Neutrophil (primary cell): ENCODE results near the gene STX11.
A peak's percentile ranks its signal among the peaks of the same experiment; 100 is the strongest.

ENCODE experiments used
- H3K27ac ChIP-seq: fragments of 200-600 bp; sonication (generic); 2 replicates; pipeline ENCODE4 v1.5.1; 2016; ENCODE audit warnings: mild to moderate bottlenecking, moderate library complexity
- H3K27me3 ChIP-seq: fragments of 200-600 bp; sonication (generic); 2 replicates; pipeline ENCODE4 v1.6.0; 2016; ENCODE audit warnings: mild to moderate bottlenecking
- H3K36me3 ChIP-seq: fragments of 200-600 bp; sonication (generic); 2 replicates; pipeline ENCODE4 v1.5.1; 2017
- H3K4me1 ChIP-seq, 2 experiments: fragments of 200-600 bp in 1 of 2; sonication (generic) in 1 of 2; 1 replicate in 1 of 2; 2 replicates in 1 of 2; pipeline versions ENCODE4 v1.5.1 to v1.6.1; 2013 to 2016; ENCODE audit warnings: low read depth in 1 of 2, low read length in 1 of 2, mild to moderate bottlenecking in 1 of 2, moderate library complexity in 1 of 2; ENCODE audit not compliant: control insufficient read depth in 1 of 2, insufficient read depth in 1 of 2
- H3K4me3 ChIP-seq, 2 experiments: fragments of 200-600 bp in 1 of 2; sonication (generic) in 1 of 2; 1 replicate in 1 of 2; 2 replicates in 1 of 2; pipeline ENCODE4 v1.5.1; 2013 to 2016; ENCODE audit warnings: low read depth in 1 of 2, low read length in 1 of 2, mild to moderate bottlenecking in 1 of 2, moderate library complexity in 1 of 2
- H3K9me3 ChIP-seq: fragments of 200-600 bp; sonication (generic); 2 replicates; pipeline ENCODE4 v1.5.1; 2016
- CTCF ChIP-seq: fragments of 200-600 bp; sonication (generic); IDR thresholded peaks from 2 replicates; pipeline ENCODE4 v1.5.1; 2016; ENCODE audit warnings: antibody characterized with exemption

STX11 gene

DNA sequence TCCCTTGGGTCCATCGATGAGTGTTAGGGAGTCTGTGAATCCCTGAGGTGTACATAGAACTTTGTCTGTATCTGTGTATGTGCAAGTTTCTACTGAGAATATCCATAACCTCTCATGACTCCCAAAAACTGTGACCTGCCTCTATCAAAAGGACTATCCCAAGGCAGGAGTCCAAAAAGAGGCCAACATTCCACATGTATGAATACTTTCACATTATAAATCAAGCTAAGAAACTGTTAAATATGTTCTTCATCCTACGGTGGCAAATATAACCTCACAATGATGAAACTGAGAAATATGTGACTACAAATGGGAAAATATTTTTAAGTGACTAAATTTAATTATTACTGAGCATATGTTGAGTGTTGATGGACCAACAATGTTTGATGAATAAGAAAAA lies 16.1 kb upstream of the STX11 start:
- no peaks in the 10 kb centered on the region for H3K9me3 ChIP-seq
- H3K4me1 ChIP-seq: peaks cover 26 to 33% of the 10 kb centered on the region in 2 experiments
- no peaks in the 10 kb centered on the region for H3K36me3 ChIP-seq
- no peak for TF ChIP-seq CTCF
- H3K4me3 ChIP-seq: no peak overlapping the region
- no peaks in the 10 kb centered on the region for H3K27me3 ChIP-seq
- H3K27ac ChIP-seq: no peak overlapping the region

- TF ChIP-seq CTCF: no peak
- no peak overlapping the region for H3K4me3 ChIP-seq
- H3K4me1 ChIP-seq: peaks cover 26 to 33% of the 10 kb centered on the region in 2 experiments
- H3K27ac ChIP-seq: no peak overlapping the region
- H3K9me3 ChIP-seq: no peaks in the 10 kb centered on the region
- H3K27me3 ChIP-seq: no peaks in the 10 kb centered on the region
- no peaks in the 10 kb centered on the region for H3K36me3 ChIP-seq
These were observed 15.6 kb upstream of the STX11 start for GRCh38 chr6:144134737-144135136.

GRCh38 chr6:144138542-144138941 lies 11.8 kb upstream of the STX11 start:
- H3K27me3 ChIP-seq: no peaks in the 10 kb centered on the region
- H3K27ac ChIP-seq: peak overlapping the region; percentile 88
- H3K4me1 ChIP-seq: peaks cover 56 to 58% of the 10 kb centered on the region in 2 experiments
- no peaks in the 10 kb centered on the region for H3K36me3 ChIP-seq
- no peaks in the 10 kb centered on the region for H3K9me3 ChIP-seq
- no peak for TF ChIP-seq CTCF
- H3K4me3 ChIP-seq: no peak overlapping the region

DNA sequence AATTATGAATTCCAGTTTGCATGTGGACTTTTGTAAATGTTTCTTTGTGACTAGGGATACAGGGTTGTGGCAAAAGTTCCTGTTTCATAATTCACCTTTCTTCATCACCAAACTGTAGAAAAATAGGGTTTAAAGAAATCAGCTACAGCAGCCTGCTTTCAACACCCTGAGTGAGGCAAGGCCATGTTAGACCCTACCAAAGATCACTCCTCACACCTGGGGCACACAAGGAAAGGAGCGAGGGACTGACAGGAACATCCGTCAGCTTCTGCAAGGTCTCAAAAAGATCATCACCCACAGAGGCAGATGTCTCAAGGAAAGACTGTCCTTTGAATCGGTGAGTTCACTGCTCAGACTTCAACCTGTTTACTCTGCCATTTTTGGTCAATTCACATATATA lies 10.5 kb upstream of the STX11 start:
- Histone ChIP-seq H3K36me3 (no peaks in the 10 kb centered on the region), H3K27ac (peak overlapping the region; percentile 88), H3K27me3 (no peaks in the 10 kb centered on the region), H3K4me1 (peaks cover 69 to 70% of the 10 kb centered on the region in 2 experiments), H3K4me3 (peak overlapping the region; percentile 62 to 81), H3K9me3 (no peaks in the 10 kb centered on the region)
- TF ChIP-seq CTCF: no peak

GRCh38 chr6:144140867-144141266 lies 9.4 kb upstream of the STX11 start:
- no peak for TF ChIP-seq CTCF
- Histone ChIP-seq H3K27me3 (no peaks in the 10 kb centered on the region), H3K36me3 (no peaks in the 10 kb centered on the region), H3K4me1 (peaks cover 77% of the 10 kb centered on the region in 2 experiments), H3K27ac (peak overlapping the region; percentile 88), H3K4me3 (peak overlapping the region; percentile 62 to 81), H3K9me3 (no peaks in the 10 kb centered on the region)

GRCh38 chr6:144141470-144141869 lies 8.8 kb upstream of the STX11 start:
- Histone ChIP-seq H3K36me3 (no peaks in the 10 kb centered on the region), H3K27me3 (no peaks in the 10 kb centered on the region), H3K4me1 (peaks cover 78 to 79% of the 10 kb centered on the region in 2 experiments), H3K9me3 (no peaks in the 10 kb centered on the region), H3K4me3 (peak overlapping the region; percentile 62 to 81), H3K27ac (peak overlapping the region; percentile 88)
- TF ChIP-seq CTCF: no peak
